Kasumi-1 (cell line): ENCODE data around the gene ZBTB40.

ENCODE experiments used
- DNase-seq, 2 experiments: peaks; one replicate each; lab custom pipeline; 2025; lab: John Stamatoyannopoulos, UW

Gene ZBTB40

DNA sequence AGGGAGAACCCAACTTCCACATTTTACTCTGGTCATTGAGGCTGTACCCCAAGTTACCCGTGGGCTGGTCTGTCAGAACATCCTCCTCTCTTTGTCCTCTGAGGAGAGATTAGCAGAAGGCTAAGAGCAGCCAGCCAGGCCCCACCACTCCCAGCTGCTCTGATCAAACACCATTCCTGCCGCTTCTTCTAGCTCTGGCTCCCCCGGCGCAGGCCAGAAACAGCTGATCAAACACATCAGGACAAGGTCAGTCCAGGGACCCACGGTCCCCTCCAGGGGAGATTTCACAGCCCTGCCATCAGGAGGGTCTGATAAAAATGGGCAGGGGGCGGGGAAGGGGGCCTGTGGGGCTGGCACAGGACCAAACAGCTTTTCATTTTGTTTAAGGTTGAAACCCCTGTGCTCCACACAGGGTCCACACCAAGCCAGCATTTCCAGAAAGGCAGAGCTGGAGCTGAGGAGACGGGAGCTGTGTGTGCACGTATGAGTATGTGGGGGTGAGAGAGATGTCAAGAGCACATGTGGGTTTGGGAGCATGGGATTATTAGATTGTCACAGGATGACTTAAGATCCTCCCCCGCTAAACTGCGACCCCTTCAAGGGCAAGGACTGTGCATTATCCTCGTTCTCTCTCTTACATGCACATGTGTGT, 81.7 kb downstream of the ZBTB40 start:
- DNase-seq, result no peak

DNA sequence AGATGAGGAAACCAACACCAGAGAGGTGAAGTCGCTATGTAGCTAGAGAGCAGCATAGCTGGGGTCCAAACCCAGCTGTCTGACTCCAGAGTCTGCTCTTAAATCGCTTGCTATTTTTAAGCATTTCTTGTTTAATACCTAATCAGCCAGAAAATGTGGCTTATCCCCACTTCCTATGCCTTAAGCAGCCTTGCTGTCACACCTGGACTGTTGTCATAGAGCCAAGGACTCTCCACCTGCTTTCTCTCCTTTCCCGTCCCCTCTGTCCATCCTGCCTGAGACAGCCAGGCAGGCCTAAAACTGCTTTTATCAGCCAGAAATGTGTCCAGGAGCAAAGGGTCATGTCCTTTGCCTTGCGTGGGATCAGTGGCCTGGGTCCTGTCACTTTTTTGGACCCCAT, 83.3 kb downstream of the ZBTB40 start:
- DNase-seq, result no peak

DNA sequence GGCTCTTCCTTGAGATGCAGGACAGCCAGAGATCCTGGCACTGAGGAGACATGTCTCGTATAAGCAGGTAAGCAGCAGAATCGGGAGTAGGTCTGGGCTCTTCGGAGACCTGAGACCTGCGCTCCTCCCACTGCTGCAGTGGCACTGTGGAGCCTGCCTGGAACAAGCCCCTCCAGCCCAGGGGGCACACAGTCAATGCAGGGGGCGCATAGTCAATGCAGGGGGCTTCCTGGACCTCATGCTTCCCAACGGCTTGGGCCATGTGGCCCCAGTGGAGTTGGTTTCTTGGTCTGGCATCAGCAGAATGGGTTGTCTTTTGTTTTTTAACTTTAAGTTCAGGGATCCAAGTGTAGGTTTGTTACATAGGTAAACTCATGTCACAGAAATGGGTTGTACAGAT, 83.7 kb downstream of the ZBTB40 start:
- DNase-seq, result no peak

DNA sequence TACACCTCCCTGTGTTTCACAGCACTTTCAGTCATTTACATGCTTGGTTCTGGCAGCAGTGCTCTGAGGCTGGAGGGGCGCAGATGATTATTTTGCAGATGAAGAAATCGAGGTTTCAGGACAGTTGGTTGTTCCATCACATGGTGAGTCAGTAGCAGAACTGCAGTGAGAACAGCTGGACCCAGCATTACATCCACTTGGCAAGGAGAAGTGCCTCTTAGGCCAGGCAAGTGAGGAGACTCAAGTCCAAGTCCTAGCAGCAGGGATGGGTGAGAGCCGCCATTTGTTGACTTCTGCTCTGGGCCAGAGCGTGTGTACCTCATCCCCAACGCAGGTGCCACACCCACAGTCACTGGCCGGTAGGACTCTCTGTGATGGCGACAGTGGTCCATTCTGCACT, 84.9 kb downstream of the ZBTB40 start:
- no peak for DNase-seq

DNA sequence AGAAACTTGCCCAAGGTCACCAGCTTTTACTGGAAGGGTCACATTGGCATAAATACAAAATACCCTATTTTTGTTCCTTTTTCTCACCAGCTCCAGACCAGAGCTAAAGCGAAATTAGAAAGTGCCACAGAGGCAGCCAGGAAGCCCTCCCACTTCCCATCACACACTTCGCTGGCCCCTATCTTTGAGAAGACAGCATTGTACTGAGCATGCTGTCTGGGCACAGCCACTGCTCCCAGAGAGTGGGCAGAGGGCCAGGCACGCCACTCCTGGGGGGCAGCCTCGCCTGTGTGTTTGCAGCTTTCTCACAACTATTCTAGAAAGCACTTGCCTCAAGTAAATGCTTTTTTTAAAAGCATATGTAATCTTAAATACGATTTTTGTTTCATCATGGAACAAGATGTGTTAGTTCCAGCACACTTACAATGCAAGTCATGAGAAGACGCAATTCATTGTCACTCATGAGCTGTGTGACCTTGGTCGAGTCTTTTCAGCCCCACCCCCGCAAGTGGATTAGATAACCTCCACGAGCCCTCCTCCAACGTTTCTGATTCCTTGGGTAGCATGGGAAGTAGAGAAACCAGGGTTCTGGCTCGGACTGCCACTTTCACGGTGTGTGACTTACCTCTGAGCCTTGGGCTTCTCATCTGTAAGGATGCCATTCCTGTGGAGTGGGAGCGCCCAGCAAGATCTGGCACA, 85.9 kb downstream of the ZBTB40 start:
- no peak for DNase-seq

DNA sequence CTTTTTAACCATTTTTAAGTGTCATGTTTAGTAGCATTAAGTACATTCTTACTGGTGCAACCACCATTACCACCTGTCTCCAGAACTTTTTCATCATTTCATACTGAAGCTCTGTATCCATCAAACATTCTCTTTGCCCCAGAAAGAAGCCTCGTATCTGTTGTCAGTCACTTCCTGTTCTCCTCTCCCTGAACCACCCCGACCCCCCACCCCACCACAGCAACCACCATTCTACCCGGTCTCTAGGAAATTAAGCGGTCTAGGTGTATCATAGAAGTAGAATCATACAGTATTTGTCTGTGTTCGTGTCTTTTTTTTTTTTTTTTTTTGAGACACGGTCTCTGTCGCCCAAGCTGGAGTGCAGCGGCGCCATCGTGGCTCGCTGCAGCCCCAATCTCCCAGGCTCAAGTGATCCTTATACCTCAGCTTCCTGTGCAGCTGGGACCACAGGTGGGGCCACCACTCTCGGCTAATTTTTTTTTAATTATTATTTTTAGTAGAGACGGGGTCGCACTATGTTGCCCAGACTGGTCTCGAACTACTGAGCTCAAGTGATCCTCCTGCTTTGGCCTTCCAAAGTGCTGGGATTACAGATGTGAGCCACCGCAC, 88.0 kb downstream of the ZBTB40 start:
- DNase-seq, result peak in 1 of 2 experiments; percentile 11

DNA sequence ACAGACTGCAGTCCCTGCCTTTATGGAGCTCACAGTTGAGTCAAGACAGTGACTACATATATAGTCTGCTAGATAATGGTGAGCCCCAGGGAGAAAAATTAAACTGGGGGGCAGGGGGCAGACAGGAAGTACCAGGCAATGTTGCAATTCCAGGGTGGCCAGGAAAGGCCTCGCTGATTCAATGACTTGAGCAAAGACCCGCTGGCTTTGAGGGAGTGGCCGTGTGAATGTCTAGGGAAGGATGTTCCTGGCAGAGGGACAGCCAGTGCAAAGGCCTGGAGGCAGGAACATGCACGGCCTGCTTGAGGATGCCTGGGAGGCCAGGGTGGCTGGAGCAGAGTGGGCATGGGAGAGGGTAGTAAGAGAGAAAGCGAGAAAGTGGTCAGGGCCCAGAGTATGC, 88.7 kb downstream of the ZBTB40 start:
- no peak for DNase-seq

DNA sequence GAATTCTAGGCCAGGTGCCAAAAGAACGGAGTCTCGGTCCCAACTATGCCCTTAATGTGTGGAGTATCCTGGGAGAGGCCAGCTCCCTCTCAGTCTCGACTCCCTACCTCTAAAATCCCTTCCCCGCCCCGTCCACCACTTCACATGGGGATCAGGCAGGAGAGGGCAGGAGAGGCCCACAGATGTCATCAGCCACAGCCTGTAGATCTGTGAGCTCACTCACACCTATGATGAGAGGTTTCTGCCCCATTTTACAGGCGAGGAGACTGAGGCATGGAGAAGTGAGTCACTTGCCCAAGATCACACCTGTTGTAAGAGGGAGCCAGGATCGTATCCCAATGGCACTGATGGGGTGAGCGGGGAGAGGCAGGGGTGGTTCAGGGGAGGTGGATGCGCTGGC, 91.2 kb downstream of the ZBTB40 start:
- DNase-seq, result no peak

DNA sequence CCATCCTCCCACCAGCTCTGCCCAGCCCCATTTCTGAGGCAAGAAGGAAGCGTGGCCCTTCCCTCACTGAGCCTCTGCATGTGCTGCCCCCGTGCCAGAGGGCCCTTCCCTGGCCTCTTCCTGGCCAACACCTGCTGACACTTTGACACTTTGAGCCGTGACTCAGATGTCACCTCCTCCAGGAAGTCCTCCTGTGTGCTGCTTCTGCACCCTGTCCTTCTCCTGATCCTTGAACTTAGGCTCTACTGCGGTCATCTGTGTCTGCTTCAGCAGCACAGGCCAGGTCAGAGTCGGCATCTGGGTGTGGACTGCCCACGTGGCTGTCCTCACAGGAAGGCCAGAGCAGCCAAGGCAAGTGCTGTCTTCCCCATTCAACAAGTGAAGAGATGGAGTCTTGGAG, 92.0 kb downstream of the ZBTB40 start:
- no peak for DNase-seq

DNA sequence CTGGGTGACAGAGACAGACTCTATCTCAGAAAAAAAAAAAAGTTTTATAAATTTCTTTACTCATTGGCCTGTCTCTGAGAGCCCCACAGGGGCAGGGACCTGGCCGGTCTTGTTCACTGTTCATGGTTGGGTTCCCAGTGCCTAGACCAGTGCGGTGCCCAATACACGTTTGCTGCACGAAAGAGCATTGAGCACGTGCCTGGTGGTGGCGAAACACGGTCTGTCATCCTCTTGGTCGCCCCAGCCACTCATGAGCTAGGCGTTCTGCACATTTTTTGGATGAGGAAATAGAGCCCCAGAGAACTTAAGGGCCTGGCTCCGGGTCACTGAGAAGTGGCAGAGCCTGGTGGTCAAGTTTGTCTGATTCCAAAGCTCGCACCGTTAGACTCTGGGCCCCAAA, 93.0 kb downstream of the ZBTB40 start:
- DNase-seq, result no peak

DNA sequence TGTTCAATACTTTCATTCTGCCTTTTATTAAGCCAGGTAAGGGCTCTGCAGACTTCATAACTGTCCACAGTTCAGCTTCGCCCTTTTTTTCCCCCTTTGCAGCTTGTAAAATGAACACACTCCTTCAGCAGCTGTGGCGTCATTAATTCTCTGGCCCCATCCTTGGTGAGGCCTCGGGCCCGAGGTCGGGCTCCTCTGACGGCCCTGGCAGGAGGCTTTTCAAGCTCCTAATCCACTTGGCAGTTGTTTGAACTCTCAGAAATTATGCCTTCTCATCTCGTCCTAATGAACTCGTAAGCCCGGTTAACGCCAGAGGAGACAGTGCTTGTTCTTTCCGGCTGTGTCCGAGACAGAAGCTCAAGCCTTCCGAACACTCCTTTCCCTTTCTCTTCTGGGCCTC, 93.5 kb downstream of the ZBTB40 start:
- no peak for DNase-seq

DNA sequence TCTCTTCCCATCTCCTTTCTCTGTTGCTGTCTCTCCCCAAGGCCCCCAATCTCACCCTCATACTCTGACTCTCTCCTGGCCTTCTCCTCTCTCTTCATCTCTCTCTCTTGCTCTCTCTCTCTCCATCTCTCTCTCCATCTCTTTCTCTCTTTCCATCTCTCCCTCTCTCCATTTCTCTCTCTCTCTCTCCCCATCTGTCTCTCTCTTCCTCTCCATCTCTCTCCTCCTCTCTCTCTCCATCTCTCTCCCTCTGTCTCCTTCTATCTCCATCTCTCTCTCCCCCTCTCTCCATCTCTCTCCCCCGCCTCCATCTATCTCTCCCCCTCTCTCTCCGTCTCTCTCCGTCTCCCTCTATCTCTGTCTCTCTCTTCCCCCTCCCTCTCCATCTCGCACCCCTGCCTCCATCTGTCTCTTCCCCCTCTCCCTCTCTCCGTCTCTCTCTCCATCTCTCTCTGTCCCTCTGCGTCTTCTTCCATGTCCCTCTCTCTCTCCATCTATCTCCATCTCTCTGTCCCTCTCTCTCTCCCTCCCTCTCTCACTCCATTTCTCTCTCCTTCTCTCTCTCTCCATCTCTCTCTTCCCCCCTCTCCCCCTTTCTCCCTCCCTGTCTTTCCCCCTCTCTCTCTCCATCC, 95.7 kb downstream of the ZBTB40 start:
- no peak for DNase-seq

DNA sequence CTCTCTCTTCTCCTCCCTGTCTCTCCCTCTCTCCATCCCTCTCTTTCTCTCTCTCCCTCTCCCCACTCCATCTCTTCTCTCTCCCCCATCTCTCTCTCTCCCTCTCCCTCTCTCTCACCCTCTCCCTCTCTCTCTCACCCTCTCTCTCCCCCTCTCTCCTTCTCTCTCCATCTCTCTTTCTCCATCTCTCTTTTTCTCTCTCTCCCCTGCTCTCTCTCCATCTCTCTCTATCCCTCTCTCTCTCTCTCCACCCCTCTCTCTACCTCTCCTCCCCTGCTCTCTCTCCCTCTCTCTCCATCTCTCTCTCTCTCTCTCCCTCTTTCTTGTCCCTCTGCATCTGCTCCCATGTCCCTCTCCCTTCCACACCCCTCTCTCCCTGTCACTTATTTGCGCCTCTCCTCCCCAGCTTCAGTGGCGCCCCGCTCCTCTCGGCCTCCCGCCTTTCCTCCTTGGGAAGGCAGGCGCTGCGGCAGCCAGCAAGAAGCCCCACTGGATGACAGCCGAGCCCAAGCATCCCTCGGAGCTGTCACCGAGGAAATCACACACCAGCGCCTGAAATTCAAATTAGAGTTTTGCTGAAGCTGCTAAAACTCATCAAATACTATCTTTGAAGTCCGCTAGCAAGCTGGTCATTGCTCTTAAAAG, 96.3 kb downstream of the ZBTB40 start:
- no peak for DNase-seq

DNA sequence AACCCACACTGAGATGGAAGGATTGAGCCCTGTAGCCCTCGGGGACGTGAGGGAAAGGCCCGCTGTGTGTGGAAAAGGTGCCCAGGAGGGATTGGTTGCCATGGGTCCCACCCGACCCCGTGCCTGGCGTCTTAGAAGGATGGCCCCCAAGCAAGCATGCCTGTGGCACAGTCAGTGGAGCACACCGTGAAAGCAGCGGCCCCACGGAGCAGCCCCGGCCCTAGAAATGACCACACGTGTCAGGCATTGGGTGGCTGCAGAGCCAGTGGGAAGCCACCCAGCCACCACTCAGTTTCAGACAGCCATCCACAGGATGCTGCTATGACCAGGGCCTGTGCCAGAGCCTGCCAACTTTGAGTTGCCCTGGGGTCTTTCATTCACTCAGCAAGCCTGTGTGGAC, 98.4 kb downstream of the ZBTB40 start:
- no peak for DNase-seq

DNA sequence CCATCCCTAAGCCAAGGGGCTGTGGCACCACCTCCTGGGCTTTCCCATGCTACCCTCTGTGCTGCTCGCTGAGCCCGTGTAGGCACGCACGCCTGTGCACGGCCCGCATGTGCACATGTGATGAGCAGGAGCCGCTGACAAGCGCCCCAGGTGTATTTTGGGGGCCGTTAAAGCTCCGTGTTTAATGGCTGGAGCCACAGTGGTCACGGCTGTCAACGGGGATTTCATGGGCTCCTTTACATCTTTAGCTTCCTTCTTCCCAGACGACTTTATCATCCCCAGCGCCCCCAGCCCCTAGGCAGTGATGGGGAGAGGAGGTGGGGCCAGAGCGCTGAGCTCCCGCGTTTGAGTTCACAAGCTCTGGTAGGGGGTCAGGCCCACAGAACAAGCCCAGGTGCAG, 99.9 kb downstream of the ZBTB40 start:
- no peak for DNase-seq

DNA sequence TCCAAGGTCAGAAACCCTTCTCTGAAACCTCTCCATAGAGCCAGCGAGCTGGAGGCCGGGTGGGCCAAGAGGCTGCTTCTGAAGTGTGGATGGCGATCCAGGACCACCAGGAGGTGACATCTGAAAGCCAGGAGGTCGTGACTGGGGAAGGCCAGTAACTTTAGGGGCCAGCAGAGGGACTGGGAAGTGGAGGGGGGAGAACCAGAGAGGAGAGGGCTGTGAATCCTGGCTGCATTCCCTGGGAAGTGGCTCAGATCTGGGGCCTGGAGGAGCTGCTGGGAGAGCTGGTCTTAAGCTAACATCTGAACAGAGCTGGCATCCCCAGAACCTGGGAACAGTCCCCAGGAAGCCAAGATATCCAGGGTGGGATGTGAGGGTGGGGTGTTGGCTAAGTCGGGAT, 100.4 kb downstream of the ZBTB40 start:
- DNase-seq, result no peak

DNA sequence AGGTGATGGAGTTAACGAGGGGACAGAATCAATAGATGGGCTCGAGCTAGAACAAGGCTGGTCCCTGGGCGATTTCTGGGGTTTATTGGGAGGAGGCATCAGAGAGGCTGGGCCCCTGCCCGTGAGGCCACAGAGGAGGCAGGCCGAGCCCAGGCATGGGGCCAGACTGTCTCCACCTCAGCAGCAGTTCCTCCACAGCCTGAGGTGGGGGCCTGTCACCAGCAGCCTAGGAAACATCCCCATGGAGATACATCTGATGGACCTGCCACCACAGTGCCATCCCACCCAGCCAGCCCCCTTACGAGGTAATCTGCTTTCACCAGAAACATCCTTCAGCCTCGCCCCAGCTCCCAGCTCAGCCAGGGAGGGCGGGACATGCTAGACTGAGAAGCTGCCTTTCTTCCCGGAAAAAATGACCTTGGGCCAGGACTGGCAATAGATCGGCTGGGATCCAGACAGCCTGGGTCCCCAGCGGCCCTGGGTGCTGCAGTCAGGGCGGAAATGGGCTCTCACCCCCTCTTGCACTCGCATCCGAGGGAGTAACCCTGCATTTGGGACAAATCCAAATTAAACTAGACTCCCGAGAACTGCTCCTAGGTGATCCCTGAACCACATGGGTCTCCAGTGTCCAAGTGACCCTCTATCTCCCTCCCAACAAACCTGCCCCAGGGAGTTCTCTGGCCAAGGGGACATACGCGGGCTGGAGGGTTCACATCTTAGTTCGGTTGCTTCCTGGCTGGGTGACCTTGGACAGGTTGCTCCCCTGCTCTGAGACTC, 101.6 kb downstream of the ZBTB40 start:
- no peak for DNase-seq

DNA sequence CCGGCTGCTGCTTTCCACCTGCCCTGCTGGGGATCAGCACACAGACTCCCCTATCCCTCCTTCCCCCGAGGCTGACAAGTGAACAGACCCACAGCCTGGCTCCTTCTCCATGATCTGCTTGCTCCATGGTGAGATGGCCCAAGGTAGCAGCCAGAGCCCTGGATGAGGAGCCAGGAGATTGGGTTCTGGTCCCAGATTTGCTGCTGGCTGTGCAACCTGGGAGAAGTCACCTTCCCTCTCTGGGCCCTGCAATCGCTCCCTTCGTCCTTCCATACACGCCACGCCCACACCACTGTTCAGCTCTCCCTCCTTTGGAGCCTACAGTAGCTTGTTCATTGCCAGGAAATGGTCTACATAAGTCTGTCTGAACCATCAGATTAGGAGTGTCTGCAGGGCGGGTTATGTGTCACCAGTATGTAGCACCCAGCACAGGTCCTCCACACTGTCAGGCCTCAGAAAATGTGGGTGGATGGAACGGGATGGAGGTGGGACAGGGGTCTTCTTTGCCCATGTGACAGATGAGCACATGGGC, 102.4 kb downstream of the ZBTB40 start:
- no peak for DNase-seq

DNA sequence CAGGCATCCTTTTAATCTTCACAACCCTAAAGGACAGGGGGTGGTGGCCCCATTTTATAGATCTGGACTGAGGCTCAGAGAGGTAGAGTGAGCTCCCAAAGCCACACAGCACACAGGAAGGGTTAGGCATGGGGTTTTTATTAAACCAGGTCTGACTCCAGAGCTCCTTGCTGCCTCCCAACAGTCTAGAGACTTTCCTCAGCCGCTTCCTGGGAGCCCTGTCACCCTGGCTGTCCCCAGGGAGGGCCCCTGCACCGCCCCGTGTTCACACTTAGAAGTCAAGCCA, 103.7 kb downstream of the ZBTB40 start:
- no peak for DNase-seq

DNA sequence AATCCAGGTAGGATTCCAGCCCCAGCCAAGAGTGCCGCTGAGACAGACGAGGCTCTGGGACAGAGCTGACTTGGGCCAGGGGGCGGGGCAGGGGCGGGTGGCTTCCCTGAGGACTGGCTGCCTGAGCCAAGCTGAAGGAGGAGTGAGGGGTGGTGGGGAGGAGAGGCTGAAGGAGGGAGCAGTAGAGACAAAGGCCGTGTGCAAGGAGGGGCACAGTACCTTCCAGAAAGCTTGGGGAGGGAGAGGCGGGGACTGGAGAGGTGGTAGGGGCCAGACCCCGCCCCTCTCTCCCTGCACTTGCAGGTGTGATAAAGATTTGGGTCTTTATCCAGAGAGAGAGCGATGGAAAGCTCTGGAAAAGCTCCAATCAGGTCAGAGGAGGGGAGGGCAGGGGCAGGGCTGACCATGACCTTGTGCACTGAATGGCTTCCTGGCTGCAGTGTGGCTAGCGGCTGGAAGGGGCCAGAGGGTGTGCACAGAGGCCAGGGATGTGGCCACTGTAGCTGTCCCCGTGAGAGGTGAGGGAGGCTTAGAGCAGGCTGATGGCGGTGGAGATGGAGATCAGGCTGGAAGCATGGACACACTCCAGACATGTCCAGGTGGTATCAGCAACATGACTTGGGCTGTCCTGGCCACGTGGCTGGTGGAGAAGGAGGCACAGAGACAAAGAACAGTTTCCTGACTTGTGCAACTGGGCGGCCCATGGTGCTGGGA, 104.9 kb downstream of the ZBTB40 start:
- DNase-seq, result no peak

DNA sequence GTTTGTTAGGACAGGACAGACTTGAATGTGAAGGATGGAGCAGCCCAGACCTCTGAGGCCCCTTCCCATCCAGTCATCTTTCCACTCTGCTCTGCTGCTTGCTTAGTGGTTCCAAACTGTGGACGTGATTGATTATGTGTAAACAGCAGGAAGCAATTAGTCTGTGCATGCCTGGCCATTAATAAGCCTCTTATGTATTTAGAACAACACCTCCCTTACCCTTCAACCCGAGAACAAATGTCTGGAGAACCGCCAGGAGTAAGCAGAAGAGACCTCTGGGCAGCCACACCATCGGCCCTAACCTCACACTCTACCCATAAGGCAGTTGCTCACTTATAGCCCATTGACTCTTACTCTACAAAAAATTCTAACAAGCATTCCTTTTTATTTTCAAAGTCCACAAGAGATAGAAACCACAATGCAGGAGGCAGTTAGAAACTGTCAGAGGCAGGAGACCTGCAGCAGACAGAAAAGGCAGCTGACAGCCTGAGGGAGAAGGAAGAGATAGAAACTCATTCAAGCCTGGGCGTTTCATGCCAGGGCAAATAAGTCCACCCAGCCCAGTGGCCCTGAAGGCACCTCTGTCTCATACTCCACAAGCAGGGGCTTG, 105.8 kb downstream of the ZBTB40 start:
- no peak for DNase-seq
